Gastroesophageal sphincter (tissue), 3 donors: ENCODE measurements around the gene HOXA11.

Experiments
- EP300 ChIP-seq: sonication (generic); formaldehyde crosslinking; IDR thresholded peaks from one replicate; pipeline ENCODE4 v1.6.1; 2017; ENCODE audit warnings: antibody characterized with exemption, mild to moderate bottlenecking
- TF ChIP-seq, protein P1 (sequence below), 4 experiments: fragments of 200-600 bp in 2 of 4; fragments of 450-650 bp in 2 of 4; sonication (generic) in 1 of 4; IDR thresholded peaks; one replicate each; pipeline ENCODE4 v1.5.1; 2017 to 2019; ENCODE audit warnings: antibody characterized with exemption in 4 of 4, mild to moderate bottlenecking in 2 of 4, moderate library complexity in 2 of 4

DNA sequence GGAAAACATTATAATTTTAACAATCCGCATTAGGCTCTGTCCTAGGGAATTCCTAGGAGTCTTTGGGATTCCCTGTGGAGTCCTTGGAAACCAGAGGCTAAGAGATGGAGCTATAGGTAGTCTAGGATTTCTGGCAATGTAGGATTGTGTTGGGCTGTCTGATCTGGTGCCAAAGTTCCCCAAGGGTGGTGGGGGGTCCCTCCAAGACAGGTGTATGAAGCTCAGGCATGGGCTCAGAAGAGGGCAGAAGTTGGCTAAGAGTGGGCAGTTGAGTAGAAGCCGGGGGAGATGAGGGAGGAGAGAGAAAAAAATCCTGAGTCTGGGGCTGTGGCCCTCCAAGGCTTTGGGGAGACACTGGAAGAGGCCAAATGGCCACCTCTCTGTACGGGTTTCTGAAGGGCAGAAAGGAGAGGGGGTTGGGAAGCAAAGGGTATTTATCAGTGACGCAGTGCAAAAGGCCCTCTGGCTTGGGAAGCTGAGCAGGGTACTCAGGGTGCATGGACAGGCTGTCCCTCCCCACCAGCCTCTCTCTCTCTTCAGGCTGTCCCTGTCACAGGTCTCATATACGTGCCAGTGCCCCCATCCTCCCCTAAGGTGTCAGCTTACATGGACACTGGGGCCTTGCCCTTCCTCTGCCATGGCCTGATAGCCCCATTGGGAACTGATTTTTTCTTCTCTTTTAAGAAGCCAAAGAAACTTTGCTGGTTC, 38.4 kb downstream of the HOXA11 start:
- TF ChIP-seq EP300 = no peak
- TF ChIP-seq, protein P1, sequence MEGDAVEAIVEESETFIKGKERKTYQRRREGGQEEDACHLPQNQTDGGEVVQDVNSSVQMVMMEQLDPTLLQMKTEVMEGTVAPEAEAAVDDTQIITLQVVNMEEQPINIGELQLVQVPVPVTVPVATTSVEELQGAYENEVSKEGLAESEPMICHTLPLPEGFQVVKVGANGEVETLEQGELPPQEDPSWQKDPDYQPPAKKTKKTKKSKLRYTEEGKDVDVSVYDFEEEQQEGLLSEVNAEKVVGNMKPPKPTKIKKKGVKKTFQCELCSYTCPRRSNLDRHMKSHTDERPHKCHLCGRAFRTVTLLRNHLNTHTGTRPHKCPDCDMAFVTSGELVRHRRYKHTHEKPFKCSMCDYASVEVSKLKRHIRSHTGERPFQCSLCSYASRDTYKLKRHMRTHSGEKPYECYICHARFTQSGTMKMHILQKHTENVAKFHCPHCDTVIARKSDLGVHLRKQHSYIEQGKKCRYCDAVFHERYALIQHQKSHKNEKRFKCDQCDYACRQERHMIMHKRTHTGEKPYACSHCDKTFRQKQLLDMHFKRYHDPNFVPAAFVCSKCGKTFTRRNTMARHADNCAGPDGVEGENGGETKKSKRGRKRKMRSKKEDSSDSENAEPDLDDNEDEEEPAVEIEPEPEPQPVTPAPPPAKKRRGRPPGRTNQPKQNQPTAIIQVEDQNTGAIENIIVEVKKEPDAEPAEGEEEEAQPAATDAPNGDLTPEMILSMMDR (IDR thresholded peaks at IDR 0.05) = no peak
